ENCODE measurements around the gene MGLL. TPM values are rescaled to one million over a fixed set of nuclear protein-coding genes. Genes with fewer than 3 reads are reported as not detected.

The MGLL gene
- total and polyA plus RNA-seq, 4 donors = 9.4 to 277 (median 74.2) TPM

- WGBS = 94% methylated on average over 5 of the region's 5 CpGs
- H3K9me3 ChIP-seq (ENCODE audit: control insufficient read depth in 4 of 4, low read length in 3 of 4) = no peaks in the 10 kb centered on the region
- no peaks in the 10 kb centered on the region for H3K36me3 ChIP-seq (ENCODE audit: control insufficient read depth in 4 of 4, insufficient read depth in 3 of 4, low read depth in 1 of 4, low read length in 3 of 4)
- no peaks in the 10 kb centered on the region for H3K27me3 ChIP-seq (ENCODE audit: control insufficient read depth in 4 of 4, insufficient read depth in 4 of 4, low read length in 3 of 4)
- H3K9ac ChIP-seq (ENCODE audit: low read depth in 1 of 2, low read length in 2 of 2) = no peak overlapping the region
- TF ChIP-seq TAF1 (conservative IDR thresholded peaks at IDR 0.05) = no peak
- no peak for TF ChIP-seq CTCF (IDR thresholded peaks at IDR 0.05; ENCODE audit: low read depth, low read length, missing input control)
- TF ChIP-seq RXRA (IDR thresholded peaks at IDR 0.05) = no peak
- TF ChIP-seq JUND (IDR thresholded peaks at IDR 0.05) = no peak
- TF ChIP-seq FOXA1 (IDR thresholded peaks at IDR 0.05) = no peak
- no peaks in the 10 kb centered on the region for H3K4me1 ChIP-seq (ENCODE audit: control insufficient read depth in 4 of 4, insufficient read depth in 4 of 4, low read length in 3 of 4)
- H3K27ac ChIP-seq (ENCODE audit: low read depth in 1 of 2, low read length in 2 of 2) = no peak overlapping the region
- H3K4me3 ChIP-seq (ENCODE audit: low read depth in 1 of 3, low read length in 3 of 3) = no peak overlapping the region
- no peak for DNase-seq (ENCODE audit: low spot score)
Measured at GRCh38 chr3:127661600-127661999, 160.7 kb downstream of the MGLL start.

DNA sequence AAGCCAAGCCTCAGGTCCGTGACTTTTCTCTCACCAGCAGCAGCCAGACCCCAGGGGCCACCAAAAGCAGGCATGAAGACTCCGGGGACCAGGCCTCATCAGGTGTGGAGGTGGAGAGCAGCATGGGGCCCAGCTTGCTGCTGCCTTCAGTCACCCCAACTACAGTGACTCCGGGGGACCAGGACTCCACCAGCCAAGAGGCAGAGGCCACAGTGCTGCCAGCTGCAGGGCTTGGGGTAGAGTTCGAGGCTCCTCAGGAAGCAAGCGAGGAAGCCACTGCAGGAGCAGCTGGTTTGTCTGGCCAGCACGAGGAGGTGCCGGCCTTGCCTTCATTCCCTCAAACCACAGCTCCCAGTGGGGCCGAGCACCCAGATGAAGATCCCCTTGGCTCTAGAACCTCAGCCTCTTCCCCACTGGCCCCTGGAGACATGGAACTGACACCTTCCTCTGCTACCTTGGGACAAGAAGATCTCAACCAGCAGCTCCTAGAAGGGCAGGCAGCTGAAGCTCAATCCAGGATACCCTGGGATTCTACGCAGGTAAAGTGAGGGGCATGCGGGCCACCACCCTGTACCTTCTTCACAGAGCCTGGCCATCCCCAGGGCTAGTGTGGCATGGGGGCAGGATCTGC is 161.6 kb downstream of the MGLL start:
- Histone ChIP-seq H3K27ac (ENCODE audit: low read depth in 1 of 2, low read length in 2 of 2) (no peak overlapping the region), H3K36me3 (ENCODE audit: control insufficient read depth in 4 of 4, insufficient read depth in 3 of 4, low read depth in 1 of 4, low read length in 3 of 4) (no peaks in the 10 kb centered on the region), H3K4me3 (ENCODE audit: low read depth in 1 of 3, low read length in 3 of 3) (no peak overlapping the region), H3K9me3 (ENCODE audit: control insufficient read depth in 4 of 4, low read length in 3 of 4) (no peaks in the 10 kb centered on the region), H3K4me1 (ENCODE audit: control insufficient read depth in 4 of 4, insufficient read depth in 4 of 4, low read length in 3 of 4) (no peaks in the 10 kb centered on the region), H3K9ac (ENCODE audit: low read depth in 1 of 2, low read length in 2 of 2) (no peak overlapping the region), H3K27me3 (ENCODE audit: control insufficient read depth in 4 of 4, insufficient read depth in 4 of 4, low read length in 3 of 4) (no peaks in the 10 kb centered on the region)
- no peak for DNase-seq (ENCODE audit: low spot score)
- TF ChIP-seq NR2F2 (IDR thresholded peaks at IDR 0.05) = no peak
- TF ChIP-seq FOXA1 (IDR thresholded peaks at IDR 0.05) = no peak
- TF ChIP-seq MAX (IDR thresholded peaks at IDR 0.05) = no peak
- no peak for TF ChIP-seq FOXA2 (IDR thresholded peaks at IDR 0.05)
- TF ChIP-seq YY1 (IDR thresholded peaks at IDR 0.05) = no peak
- no peak for TF ChIP-seq HNF4G (IDR thresholded peaks at IDR 0.05)
- TF ChIP-seq GABPA (IDR thresholded peaks at IDR 0.05 in 1 of 2, conservative IDR thresholded peaks at IDR 0.05 in 1 of 2) = no peak
- TF ChIP-seq REST (IDR thresholded peaks at IDR 0.05) = no peak
- TF ChIP-seq TAF1 (conservative IDR thresholded peaks at IDR 0.05) = no peak
- TF ChIP-seq JUND (IDR thresholded peaks at IDR 0.05) = no peak
- TF ChIP-seq EGR1 (IDR thresholded peaks at IDR 0.05; ENCODE audit: low read depth in 2 of 2) = no peak
- TF ChIP-seq RAD21 (IDR thresholded peaks at IDR 0.05) = no peak
- no peak for TF ChIP-seq CTCF (IDR thresholded peaks at IDR 0.05; ENCODE audit: low read depth, low read length, missing input control)
- TF ChIP-seq, protein P1, sequence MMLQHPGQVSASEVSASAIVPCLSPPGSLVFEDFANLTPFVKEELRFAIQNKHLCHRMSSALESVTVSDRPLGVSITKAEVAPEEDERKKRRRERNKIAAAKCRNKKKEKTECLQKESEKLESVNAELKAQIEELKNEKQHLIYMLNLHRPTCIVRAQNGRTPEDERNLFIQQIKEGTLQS (IDR thresholded peaks at IDR 0.05) = no peak
- WGBS = 97% methylated on average over 10 of the region's 10 CpGs
